Activated naive CD4-positive, alpha-beta T cell treated with anti-CD3 and anti-CD28 coated beads, Interleukin-2, amount 10 ng/mL, durations not matched to agents 7 days and 5 days (primary cell): ENCODE results near the gene TDRD10.

ENCODE experiments used
- CTCF ChIA-PET: fragments of 350-600 bp; sonication (Branson Sonifier 250); formaldehyde crosslinking; loops from one replicate; lab custom pipeline; 2021; ENCODE audit warnings: antibody characterized with exemption; lab: Charles Lee
- DNase-seq: peaks from one replicate; pipeline ENCODE4 v3.0.0-alpha.2; 2020
- H3K27ac Mint-ChIP-seq: one replicate; pipeline ENCODE4 v1.8.0; 2021; ENCODE audit warnings: mild to moderate bottlenecking, moderate library complexity, mixed read lengths
- H3K27me3 Mint-ChIP-seq: one replicate; pipeline ENCODE4 v1.8.0; 2021; ENCODE audit warnings: mild to moderate bottlenecking, mixed read lengths
- H3K36me3 Mint-ChIP-seq: one replicate; pipeline ENCODE4 v1.8.0; 2021; ENCODE audit warnings: mixed read lengths
- H3K4me1 Mint-ChIP-seq: one replicate; pipeline ENCODE4 v1.8.0; 2021; ENCODE audit warnings: mixed read lengths
- H3K4me3 Mint-ChIP-seq: one replicate; pipeline ENCODE4 v1.8.0; 2021; ENCODE audit warnings: mild to moderate bottlenecking, moderate library complexity, mixed read lengths
- H3K9me3 Mint-ChIP-seq: one replicate; pipeline ENCODE4 v1.8.0; 2021; ENCODE audit warnings: mixed read lengths

Gene TDRD10

DNA sequence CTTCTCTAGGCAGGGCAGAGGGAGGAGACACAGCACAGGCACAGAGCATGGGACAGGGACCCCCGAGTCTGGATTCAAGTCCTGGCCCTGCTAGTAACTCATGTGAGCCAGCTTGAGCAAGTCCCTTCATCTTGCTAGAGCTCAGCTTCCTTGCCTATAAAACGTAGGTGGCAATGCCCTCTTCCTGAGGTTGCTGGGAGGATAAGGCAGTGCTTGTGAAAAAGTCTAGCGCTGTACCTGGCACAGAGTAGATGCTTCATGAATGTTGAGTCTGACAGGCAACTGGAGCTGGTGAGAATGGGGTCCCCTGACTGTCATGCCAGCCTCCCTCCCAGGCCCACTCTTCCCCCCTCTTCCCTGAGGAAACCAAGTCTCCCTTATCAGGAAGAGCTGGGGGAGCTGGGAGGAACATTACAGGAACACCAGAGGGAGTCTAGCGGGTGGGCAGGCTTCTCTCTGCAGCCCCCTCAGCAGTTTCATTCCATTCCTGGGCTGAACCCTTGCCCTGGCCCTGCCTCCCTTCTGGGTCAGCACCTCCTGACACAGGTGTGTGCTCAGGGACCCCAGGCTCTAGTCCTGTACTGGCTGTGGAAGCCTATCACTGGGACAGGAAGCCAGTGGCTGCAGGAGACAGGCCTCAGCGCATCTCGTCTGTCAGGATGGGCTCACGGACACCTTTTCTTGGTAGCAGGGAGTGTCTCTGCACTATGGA lies 75.5 kb downstream of the TDRD10 start:
- CTCF ChIA-PET, result interaction anchor here (1.2 kb wide), 1 partner anchor 31 kb away, joined by 3 read pairs; no protein-coding TSS in a partner anchor

DNA sequence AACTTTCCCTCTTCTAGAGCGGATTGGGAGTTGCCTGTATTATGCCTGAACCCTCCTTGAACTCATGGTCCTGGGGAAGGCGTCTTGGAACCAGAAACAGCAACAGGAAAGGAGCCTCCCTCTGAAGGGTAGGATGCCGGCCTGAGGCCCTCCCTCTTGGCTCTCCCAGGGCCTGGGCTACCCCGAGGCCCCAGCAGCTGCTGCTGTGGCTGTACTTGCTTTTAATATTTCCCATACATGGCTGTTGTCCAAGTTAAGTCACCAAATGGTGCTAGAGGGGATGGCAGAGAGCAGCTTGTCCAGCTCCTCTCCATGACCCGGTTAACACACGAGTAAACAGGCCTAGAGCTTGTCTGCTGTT lies 76.0 kb downstream of the TDRD10 start:
- CTCF ChIA-PET, result interaction anchor here (1.2 kb wide), 1 partner anchor 18 kb away, joined by 3 read pairs; no protein-coding TSS in a partner anchor

More for the DNA sequence above, 75.5 kb downstream of the TDRD10 start:
- Mint-ChIP-seq H3K27me3 (peaks cover 11% of the 10 kb centered on the region), H3K4me3 (no peak overlapping the region), H3K9me3 (no peaks in the 10 kb centered on the region), H3K36me3 (peaks cover 28% of the 10 kb centered on the region), H3K27ac (no peak overlapping the region), H3K4me1 (no peaks in the 10 kb centered on the region)
- no peak for DNase-seq

DNA sequence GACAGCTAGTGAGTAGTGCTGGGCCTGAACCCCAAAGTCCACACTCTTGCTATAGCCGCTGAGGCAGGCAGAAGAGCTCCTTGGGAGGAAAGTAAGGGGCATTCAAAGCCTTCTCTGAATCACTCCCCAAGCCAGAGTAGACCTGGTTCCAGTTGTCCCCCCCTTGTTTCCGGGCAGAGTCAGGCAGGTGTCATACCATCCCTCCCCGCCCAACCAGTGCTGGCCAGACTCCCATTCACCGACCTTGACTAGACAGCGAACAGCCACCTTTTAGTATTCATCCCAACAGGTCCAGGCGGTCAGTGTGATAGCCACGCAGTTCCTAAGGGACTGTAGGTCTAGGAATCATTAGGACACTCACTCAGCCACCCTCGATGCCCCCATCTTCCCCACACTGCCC lies 77.4 kb downstream of the TDRD10 start:
- CTCF ChIA-PET, result interaction anchor here (1.2 kb wide), 1 partner anchor 20 kb away, joined by 3 read pairs; no protein-coding TSS in a partner anchor

More for the DNA sequence above, 76.0 kb downstream of the TDRD10 start:
- H3K27ac Mint-ChIP-seq, result no peak overlapping the region
- H3K27me3 Mint-ChIP-seq, result peaks cover 8% of the 10 kb centered on the region
- no peaks in the 10 kb centered on the region for H3K4me1 Mint-ChIP-seq
- peaks cover 31% of the 10 kb centered on the region for H3K36me3 Mint-ChIP-seq
- DNase-seq, result no peak
- H3K9me3 Mint-ChIP-seq, result no peaks in the 10 kb centered on the region
- no peak overlapping the region for H3K4me3 Mint-ChIP-seq

DNA sequence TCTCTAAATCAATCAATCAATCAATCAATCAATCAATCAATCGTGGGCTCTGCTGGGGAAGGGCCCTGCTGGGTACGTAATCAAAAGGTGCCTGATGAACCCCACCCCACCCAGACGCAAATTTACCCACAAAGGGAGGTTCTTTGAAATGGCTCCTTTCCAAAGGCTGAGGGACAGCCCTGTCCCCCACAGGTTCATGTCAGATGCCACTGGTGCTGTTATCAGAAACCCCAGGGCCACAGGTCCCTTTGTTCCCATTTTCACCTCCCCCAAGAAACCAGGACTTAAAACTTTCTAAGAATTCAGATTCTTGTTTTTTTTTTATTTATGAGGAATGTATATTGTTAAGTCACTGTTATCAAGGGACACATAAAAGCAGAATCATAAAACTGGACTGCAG lies 79.7 kb downstream of the TDRD10 start:
- no peak for DNase-seq
- CTCF ChIA-PET, result no interaction called here

More for the DNA sequence above, 77.4 kb downstream of the TDRD10 start:
- Mint-ChIP-seq H3K27me3 (peaks cover 4% of the 10 kb centered on the region), H3K4me3 (no peak overlapping the region), H3K9me3 (no peaks in the 10 kb centered on the region), H3K36me3 (peaks cover 41% of the 10 kb centered on the region), H3K27ac (no peak overlapping the region), H3K4me1 (no peaks in the 10 kb centered on the region)
- DNase-seq, result no peak

DNA sequence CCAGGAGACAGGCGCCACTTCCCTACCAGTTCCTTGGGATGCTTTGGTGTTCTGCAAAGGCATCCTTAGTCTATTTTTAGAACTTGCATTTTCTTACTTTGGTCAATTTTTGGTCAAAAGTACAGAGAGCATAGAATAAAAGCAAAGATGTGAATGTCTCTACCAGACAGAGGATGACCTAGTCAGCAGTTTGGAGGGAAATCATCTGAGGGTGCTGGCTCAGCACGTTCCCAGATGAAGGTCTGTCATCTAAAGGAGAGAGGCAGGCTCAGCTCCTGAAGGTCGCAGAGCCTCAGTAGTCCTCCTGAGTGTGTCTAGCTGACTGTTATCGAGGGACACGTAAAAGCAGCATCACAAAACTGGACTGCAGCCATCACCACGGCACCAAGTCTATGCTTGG lies 80.9 kb downstream of the TDRD10 start:
- Mint-ChIP-seq H3K9me3 (no peaks in the 10 kb centered on the region), H3K27ac (no peak overlapping the region), H3K36me3 (peaks cover 73% of the 10 kb centered on the region), H3K4me1 (no peaks in the 10 kb centered on the region), H3K27me3 (no peaks in the 10 kb centered on the region), H3K4me3 (no peak overlapping the region)
- DNase-seq, result no peak
- CTCF ChIA-PET, result no interaction called here

More for the DNA sequence above, 79.7 kb downstream of the TDRD10 start:
- Mint-ChIP-seq H3K4me3 (no peak overlapping the region), H3K27ac (no peak overlapping the region), H3K9me3 (no peaks in the 10 kb centered on the region), H3K27me3 (no peaks in the 10 kb centered on the region), H3K4me1 (no peaks in the 10 kb centered on the region), H3K36me3 (peaks cover 63% of the 10 kb centered on the region)

DNA sequence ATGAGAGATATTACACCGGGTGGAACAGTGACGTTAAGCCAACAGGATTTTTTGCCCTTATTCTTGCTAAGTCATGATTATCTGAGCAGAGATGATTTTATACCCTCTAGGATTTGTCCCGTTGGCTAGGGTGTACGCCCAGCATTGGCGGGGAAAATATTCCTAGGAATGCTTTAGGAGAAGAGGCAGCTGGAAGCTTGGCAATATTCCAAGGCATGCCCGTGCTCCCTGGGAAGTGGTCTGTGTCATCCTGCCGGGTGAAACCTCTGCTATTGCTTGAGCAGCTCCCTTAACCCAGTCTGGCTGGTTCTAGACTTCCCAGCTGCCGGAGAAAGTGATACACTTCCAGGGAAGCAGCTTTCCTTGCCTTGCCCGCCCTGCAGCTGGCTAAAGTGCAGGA lies 81.8 kb downstream of the TDRD10 start:
- Mint-ChIP-seq H3K36me3 (peaks cover 77% of the 10 kb centered on the region), H3K27ac (no peak overlapping the region)
- CTCF ChIA-PET, result no interaction called here

DNA sequence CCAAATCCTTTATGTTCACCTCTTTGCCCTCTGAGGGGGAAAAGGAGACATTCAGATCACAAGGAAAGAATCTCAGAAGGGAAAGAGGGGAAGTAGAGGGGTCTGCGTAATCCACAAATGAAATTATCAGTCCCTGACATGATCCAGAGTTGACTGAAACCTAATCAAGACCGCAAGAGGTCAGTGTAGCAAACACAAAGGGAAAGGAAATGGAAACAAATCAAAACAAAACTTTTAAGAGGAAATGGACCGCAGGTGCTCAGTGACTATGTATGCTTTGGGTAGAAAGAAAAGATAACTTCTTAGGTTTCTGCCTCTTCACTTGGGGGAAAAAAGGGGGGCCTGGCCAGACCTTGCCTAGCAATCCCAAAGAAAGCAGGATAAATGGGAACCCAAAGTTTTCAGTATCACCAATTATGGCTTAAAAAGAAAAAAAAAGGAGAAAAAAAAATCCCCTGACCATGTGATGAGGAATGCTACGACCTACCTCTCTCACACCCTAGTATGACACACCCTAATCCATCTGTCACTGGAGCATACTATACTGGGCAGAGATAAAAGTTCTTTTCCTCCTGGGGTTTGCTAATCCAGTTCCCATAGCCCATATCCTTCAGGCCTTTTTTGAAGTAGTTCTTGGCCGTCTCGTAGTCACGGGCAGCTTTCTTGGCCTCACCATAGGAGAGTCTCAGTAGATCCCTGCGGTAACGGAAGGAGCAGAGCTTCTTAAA lies 82.4 kb downstream of the TDRD10 start:
- Mint-ChIP-seq H3K9me3 (no peaks in the 10 kb centered on the region), H3K36me3 (peaks cover 75% of the 10 kb centered on the region), H3K27me3 (no peaks in the 10 kb centered on the region), H3K4me3 (no peak overlapping the region), H3K27ac (no peak overlapping the region), H3K4me1 (no peaks in the 10 kb centered on the region)
- DNase-seq, result no peak
- CTCF ChIA-PET, result interaction anchor here (0.6 kb wide), 1 partner anchor 18 kb away, joined by 3 read pairs; no protein-coding TSS in a partner anchor

More for the DNA sequence above, 81.8 kb downstream of the TDRD10 start:
- Mint-ChIP-seq H3K4me3 (no peak overlapping the region), H3K27me3 (no peaks in the 10 kb centered on the region), H3K9me3 (no peaks in the 10 kb centered on the region), H3K4me1 (no peaks in the 10 kb centered on the region)
- no peak for DNase-seq

DNA sequence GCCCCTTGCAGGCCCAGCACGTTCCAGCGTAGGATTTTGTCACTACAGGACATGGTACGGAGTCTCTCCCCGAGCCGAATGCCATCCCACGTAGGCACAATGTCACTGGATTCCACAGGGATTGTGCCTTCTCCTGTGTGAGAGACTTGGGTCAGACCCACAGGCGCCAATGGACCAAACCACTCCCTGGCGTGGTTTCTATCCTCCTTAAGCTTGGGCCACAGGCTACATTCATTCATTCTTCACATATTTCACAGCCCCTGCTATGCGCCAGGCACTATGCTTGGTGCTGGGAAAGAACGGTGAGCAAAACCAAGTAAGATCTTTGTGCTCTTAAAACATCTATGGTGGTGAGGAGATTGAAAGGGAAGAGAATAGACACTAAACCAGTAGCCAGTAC lies 84.2 kb downstream of the TDRD10 start:
- CTCF ChIA-PET, result no interaction called here
- no peak overlapping the region for H3K27ac Mint-ChIP-seq
- no peaks in the 10 kb centered on the region for H3K9me3 Mint-ChIP-seq
- peaks cover 80% of the 10 kb centered on the region for H3K36me3 Mint-ChIP-seq
- H3K4me3 Mint-ChIP-seq, result no peak overlapping the region
- H3K27me3 Mint-ChIP-seq, result no peaks in the 10 kb centered on the region
- H3K4me1 Mint-ChIP-seq, result no peaks in the 10 kb centered on the region
- DNase-seq, result no peak

DNA sequence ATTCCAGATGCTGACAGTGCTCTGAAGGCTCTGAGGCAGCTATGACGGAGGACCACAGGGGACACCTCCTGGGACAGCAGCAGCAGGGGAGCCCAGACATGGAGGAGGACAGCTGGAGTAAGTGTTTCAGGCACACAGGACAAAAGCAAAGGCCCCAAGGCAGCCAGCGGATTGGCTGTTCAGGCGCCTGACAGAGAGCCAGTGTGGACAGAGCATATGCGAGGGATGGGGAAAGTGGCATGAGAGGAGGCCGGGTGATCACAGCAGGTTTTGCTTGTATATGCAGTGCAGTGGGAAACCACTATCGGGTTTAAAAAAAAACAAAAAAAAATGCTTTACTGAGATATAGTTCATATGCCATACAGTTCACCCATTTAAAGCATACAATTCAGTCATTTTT lies 84.6 kb downstream of the TDRD10 start:
- Mint-ChIP-seq H3K4me1 (no peaks in the 10 kb centered on the region), H3K27me3 (no peaks in the 10 kb centered on the region), H3K36me3 (peaks cover 80% of the 10 kb centered on the region), H3K4me3 (no peak overlapping the region), H3K27ac (no peak overlapping the region), H3K9me3 (no peaks in the 10 kb centered on the region)
- no peak for DNase-seq
- CTCF ChIA-PET, result no interaction called here

DNA sequence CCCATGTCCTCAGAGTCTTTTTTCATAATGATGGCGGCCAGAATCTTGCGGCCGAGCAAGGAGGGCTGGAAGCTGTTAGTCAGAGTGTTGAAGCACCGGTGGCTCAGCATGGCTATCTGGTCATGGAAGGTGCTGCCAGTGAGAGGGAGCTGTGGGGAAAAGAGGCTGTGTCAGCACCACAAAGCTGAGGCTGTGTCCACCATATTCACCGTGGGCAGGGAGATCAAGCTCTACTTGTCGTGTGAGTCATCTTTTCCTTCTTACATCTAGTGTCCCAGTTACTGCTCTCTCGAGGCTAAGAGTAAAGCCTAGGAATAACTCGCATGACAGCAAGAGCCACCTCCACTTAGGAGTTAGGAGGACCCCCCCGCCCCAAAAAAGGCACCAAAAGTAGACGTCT lies 87.8 kb downstream of the TDRD10 start:
- CTCF ChIA-PET, result interaction anchor here (0.7 to 2.7 kb wide), 2 partner anchors 22 to 30 kb away, joined by 3 to 8 read pairs; no protein-coding TSS in a partner anchor
- H3K9me3 Mint-ChIP-seq, result no peaks in the 10 kb centered on the region

DNA sequence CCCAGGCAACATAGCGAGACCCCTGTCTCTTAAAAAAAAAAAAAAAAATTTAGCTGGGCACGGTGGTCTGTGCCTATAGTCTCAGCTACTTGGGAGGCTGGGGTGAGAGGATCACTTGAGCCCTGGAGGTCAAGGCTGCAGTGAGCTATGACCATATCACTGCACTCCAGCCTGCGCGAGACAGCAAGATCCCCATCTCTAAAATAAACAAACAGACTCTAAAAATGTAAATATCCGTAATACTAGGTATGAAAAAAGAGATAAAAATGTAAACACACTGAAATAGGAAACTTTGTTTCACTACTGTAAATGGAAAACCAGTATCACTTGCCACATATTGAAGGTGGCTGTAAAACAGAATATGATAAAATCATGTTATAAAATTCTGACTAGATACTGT lies 88.7 kb downstream of the TDRD10 start:
- no peak overlapping the region for H3K4me3 Mint-ChIP-seq
- H3K27ac Mint-ChIP-seq, result no peak overlapping the region
- no peak for DNase-seq
- no peaks in the 10 kb centered on the region for H3K27me3 Mint-ChIP-seq
- H3K4me1 Mint-ChIP-seq, result no peaks in the 10 kb centered on the region
- CTCF ChIA-PET, result interaction anchor here (2.7 kb wide), 1 partner anchor 31 kb away, joined by 8 read pairs; no protein-coding TSS in a partner anchor
- H3K9me3 Mint-ChIP-seq, result no peaks in the 10 kb centered on the region
- H3K36me3 Mint-ChIP-seq, result peaks cover 77% of the 10 kb centered on the region

More for the DNA sequence above, 87.8 kb downstream of the TDRD10 start:
- Mint-ChIP-seq H3K4me1 (no peaks in the 10 kb centered on the region), H3K27ac (no peak overlapping the region), H3K27me3 (no peaks in the 10 kb centered on the region), H3K36me3 (peaks cover 81% of the 10 kb centered on the region), H3K4me3 (no peak overlapping the region)
- DNase-seq, result no peak

DNA sequence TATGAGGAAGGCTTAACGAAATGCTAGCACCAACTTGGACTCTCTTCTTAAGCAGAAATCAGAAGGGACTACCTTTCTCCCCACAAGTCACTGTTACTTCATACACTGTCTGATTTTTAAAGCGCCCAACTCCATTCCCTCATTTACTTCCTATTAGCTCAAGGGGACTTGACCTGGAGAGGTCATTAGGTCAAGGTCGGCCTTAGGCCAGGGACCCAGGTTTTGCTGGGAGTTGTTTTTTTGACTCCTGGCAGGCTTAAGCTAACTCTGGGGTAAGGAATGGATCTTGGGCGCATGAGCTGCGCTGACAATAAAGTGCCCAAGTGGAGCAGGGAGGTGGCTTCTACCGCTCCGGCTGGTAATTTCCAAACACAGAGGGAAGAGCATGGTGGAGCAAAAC lies 89.2 kb downstream of the TDRD10 start:
- CTCF ChIA-PET, result no interaction called here
- H3K4me1 Mint-ChIP-seq, result no peaks in the 10 kb centered on the region
- no peak overlapping the region for H3K4me3 Mint-ChIP-seq
- H3K36me3 Mint-ChIP-seq, result peaks cover 73% of the 10 kb centered on the region
- peak overlapping the region; percentile 33 for H3K27ac Mint-ChIP-seq
- DNase-seq, result no peak
- no peaks in the 10 kb centered on the region for H3K27me3 Mint-ChIP-seq
- no peaks in the 10 kb centered on the region for H3K9me3 Mint-ChIP-seq

DNA sequence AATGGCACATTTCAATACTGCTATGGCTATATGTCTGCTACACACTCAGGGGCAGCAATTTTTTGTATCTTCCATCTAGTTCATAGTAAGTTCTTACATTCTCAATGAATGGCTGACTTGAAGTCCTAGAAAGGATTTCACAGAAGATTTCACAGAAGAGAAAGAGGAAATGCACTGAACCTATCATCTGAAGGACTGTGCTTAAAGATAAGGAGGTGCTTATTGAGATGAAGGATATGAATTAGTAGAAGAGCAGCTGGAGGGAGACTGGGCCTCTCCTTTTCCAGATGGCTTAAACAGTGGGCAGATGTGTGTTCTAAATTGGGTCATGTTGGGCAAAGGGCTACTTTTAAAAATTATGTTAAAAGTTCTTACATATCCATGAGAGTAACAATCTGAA lies 91.4 kb downstream of the TDRD10 start:
- DNase-seq, result no peak
- peaks cover 73% of the 10 kb centered on the region for H3K36me3 Mint-ChIP-seq
- H3K9me3 Mint-ChIP-seq, result no peaks in the 10 kb centered on the region
- H3K4me1 Mint-ChIP-seq, result peaks cover 4% of the 10 kb centered on the region
- no peaks in the 10 kb centered on the region for H3K27me3 Mint-ChIP-seq
- no peak overlapping the region for H3K4me3 Mint-ChIP-seq
- CTCF ChIA-PET, result no interaction called here
- peak overlapping the region; percentile 12 for H3K27ac Mint-ChIP-seq

DNA sequence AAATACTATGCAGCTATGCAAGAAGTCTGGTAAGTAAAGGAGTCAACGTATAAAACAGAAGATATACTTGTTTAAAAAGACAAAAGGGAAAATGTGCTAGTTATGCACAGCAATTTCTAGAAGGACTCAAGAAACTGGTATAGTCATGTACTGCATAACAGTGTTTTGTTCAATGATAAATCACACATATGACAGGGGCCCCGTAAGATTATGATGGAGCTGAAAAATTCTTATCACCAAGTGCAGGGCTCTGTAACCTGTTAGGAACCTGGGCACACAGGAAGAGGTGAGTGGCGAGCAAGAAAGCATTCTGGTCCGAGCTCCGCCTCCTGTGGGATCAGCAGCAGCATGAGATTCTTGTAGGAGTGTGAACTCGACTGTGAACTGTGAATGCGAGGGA lies 92.8 kb downstream of the TDRD10 start:
- CTCF ChIA-PET, result interaction anchor here (1.0 kb wide), 1 partner anchor 283 kb away, joined by 3 read pairs; no protein-coding TSS in a partner anchor
- no peaks in the 10 kb centered on the region for H3K27me3 Mint-ChIP-seq
- peak overlapping the region; percentile 38 for H3K27ac Mint-ChIP-seq
- H3K36me3 Mint-ChIP-seq, result peaks cover 69% of the 10 kb centered on the region
- no peak overlapping the region for H3K4me3 Mint-ChIP-seq
- H3K4me1 Mint-ChIP-seq, result peaks cover 9% of the 10 kb centered on the region
- no peak for DNase-seq
- no peaks in the 10 kb centered on the region for H3K9me3 Mint-ChIP-seq
